Loucy (cell line): Measurements from ENCODE around the gene DPM2.

Experiments
- H2AFZ ChIP-seq: fragments of 200-600 bp; sonication (generic); 2 replicates; pipeline ENCODE4 v1.6.0; 2016; ENCODE audit warnings: antibody characterized with exemption, mild to moderate bottlenecking, low read length, moderate library complexity
- H3F3A ChIP-seq: fragments of 200-600 bp; 2 replicates; pipeline ENCODE4 v1.6.0; 2016; ENCODE audit warnings: antibody characterized with exemption, low read depth, mild to moderate bottlenecking
- H3K27me3 ChIP-seq: fragments of 200-600 bp; sonication (generic); 2 replicates; pipeline ENCODE4 v1.6.1; 2014; ENCODE audit warnings: low read length, mild to moderate bottlenecking; ENCODE audit not compliant: insufficient read depth, poor library complexity, severe bottlenecking
- H3K36me3 ChIP-seq: fragments of 200-600 bp; sonication (generic); 2 replicates; pipeline ENCODE4 v1.6.1; 2016; ENCODE audit warnings: low read length; ENCODE audit not compliant: insufficient read depth
- H3K4me1 ChIP-seq: fragments of 200-600 bp; sonication (generic); 2 replicates; pipeline ENCODE4 v1.5.1; 2014; ENCODE audit warnings: low read length, mild to moderate bottlenecking; ENCODE audit not compliant: insufficient read depth, poor library complexity, severe bottlenecking
- H3K4me2 ChIP-seq: fragments of 200-600 bp; sonication (generic); 2 replicates; pipeline ENCODE4 v1.6.0; 2014; ENCODE audit warnings: antibody characterized with exemption, low read length, low read depth, mild to moderate bottlenecking; ENCODE audit not compliant: poor library complexity, severe bottlenecking
- H3K4me3 ChIP-seq: fragments of 200-600 bp; sonication (generic); 2 replicates; pipeline ENCODE4 v1.5.1; 2014; ENCODE audit warnings: low read length, mild to moderate bottlenecking, mixed read lengths; ENCODE audit not compliant: poor library complexity, severe bottlenecking
- H3K79me2 ChIP-seq: fragments of 200-600 bp; sonication (generic); 2 replicates; pipeline ENCODE4 v1.6.1; 2014; ENCODE audit warnings: low read length; ENCODE audit not compliant: insufficient read depth
- H3K9ac ChIP-seq: fragments of 200-600 bp; sonication (generic); 2 replicates; pipeline ENCODE4 v1.6.0; 2014; ENCODE audit warnings: mild to moderate bottlenecking, low read depth, low read length, moderate library complexity; ENCODE audit not compliant: poor library complexity, severe bottlenecking
- H3K9me2 ChIP-seq: fragments of 200-600 bp; sonication (generic); replicated peaks from 2 replicates; pipeline ENCODE4 v1.6.1; 2016; ENCODE audit warnings: low read depth, low read length, mixed read lengths
- H3K9me3 ChIP-seq: fragments of 200-600 bp; sonication (generic); 2 replicates; pipeline ENCODE4 v1.6.1; 2014; ENCODE audit warnings: mild to moderate bottlenecking, antibody characterized with exemption, low read length, low read depth; ENCODE audit not compliant: insufficient read depth
- H4K20me1 ChIP-seq: fragments of 200-600 bp; sonication (generic); 2 replicates; pipeline ENCODE4 v1.6.0; 2014; ENCODE audit warnings: antibody characterized with exemption, low read length, mild to moderate bottlenecking; ENCODE audit not compliant: insufficient read depth, poor library complexity, severe bottlenecking
- CTCF ChIP-seq: fragments of 200-600 bp; sonication (generic); conservative IDR thresholded peaks from 2 replicates; pipeline ENCODE4 v1.5.1; 2014; ENCODE audit warnings: mild to moderate bottlenecking, antibody characterized with exemption, low read length
- EZH2phosphoT487 ChIP-seq: fragments of 200-600 bp; IDR thresholded peaks from 2 replicates; pipeline ENCODE4 v1.6.1; 2018; ENCODE audit warnings: antibody characterized with exemption, mild to moderate bottlenecking, moderate library complexity, borderline replicate concordance

DPM2 gene

GRCh38 chr9:127895811-127896210, 41.8 kb downstream of the DPM2 start:
- no peak overlapping the region for H2AFZ ChIP-seq
- H3K4me3 ChIP-seq: no peak overlapping the region
- H3F3A ChIP-seq: no peaks in the 10 kb centered on the region
- peaks cover 19% of the 10 kb centered on the region for H3K4me1 ChIP-seq
- H3K36me3 ChIP-seq: peaks cover 38% of the 10 kb centered on the region; the same call in 1 of the 2 replicates
- H4K20me1 ChIP-seq: peaks cover 14% of the 10 kb centered on the region
- no peaks in the 10 kb centered on the region for H3K27me3 ChIP-seq
- H3K9me3 ChIP-seq: peaks cover 6% of the 10 kb centered on the region; the same call in 1 of the 2 replicates
- no peak overlapping the region for H3K4me2 ChIP-seq
- no peak overlapping the region for H3K9ac ChIP-seq
- no peaks in the 10 kb centered on the region for H3K9me2 ChIP-seq
- H3K79me2 ChIP-seq: peaks cover 10% of the 10 kb centered on the region; the same call in 1 of the 2 replicates
- TF ChIP-seq EZH2phosphoT487: no peak
- no peak for TF ChIP-seq CTCF

GRCh38 chr9:127893392-127893791, 44.3 kb downstream of the DPM2 start:
- peaks cover 49% of the 10 kb centered on the region; the same call in 1 of the 2 replicates for H3K36me3 ChIP-seq
- H4K20me1 ChIP-seq: peaks cover 8% of the 10 kb centered on the region

GRCh38 chr9:127892831-127893230, 44.8 kb downstream of the DPM2 start:
- Histone ChIP-seq H3K9me3 (peaks cover 6% of the 10 kb centered on the region; the same call in 1 of the 2 replicates), H3K4me2 (no peak overlapping the region), H3K36me3 (peaks cover 49% of the 10 kb centered on the region; the same call in 1 of the 2 replicates), H3K9me2 (no peaks in the 10 kb centered on the region), H4K20me1 (peaks cover 6% of the 10 kb centered on the region), H3K9ac (no peak overlapping the region), H3K79me2 (no peaks in the 10 kb centered on the region), H3K27me3 (no peaks in the 10 kb centered on the region), H2AFZ (no peak overlapping the region), H3F3A (no peaks in the 10 kb centered on the region), H3K4me1 (peaks cover 7% of the 10 kb centered on the region), H3K4me3 (no peak overlapping the region)
- TF ChIP-seq EZH2phosphoT487 (no peak), CTCF (no peak)

More at GRCh38 chr9:127893392-127893791, 44.3 kb downstream of the DPM2 start:
- Histone ChIP-seq H3K9me3 (peaks cover 6% of the 10 kb centered on the region; the same call in 1 of the 2 replicates), H3F3A (no peaks in the 10 kb centered on the region), H2AFZ (no peak overlapping the region), H3K4me2 (no peak overlapping the region), H3K79me2 (peaks cover 1% of the 10 kb centered on the region; the same call in 1 of the 2 replicates), H3K9ac (no peak overlapping the region), H3K27me3 (no peaks in the 10 kb centered on the region), H3K4me3 (no peak overlapping the region), H3K4me1 (peaks cover 7% of the 10 kb centered on the region), H3K9me2 (no peaks in the 10 kb centered on the region)
- TF ChIP-seq CTCF: no peak
